Measurements from ENCODE around the gene TIMM21.

DNA sequence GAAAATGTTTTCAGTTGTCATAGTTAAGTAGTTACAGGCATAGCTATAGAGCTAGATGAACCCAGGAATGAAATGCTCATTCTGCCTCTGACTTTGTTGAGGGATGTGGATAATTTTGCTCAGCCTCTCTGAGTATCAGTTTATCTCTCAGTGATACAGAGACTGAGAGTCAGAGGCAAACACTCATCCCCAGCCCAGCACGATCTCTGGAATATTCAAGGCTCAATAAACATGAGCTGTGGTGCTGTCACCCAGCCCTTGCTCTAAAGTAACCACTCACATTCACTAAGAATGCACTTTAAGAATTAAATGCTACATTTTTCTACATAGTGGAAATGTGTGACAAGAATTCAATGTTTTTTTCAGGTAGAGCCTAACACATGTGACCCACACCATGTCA, 30.6 kb downstream of the TIMM21 start:
- no peak for TF ChIP-seq EP300 (IDR thresholded peaks at IDR 0.05; ENCODE audit: low read length)
- TF ChIP-seq KLF6 (CRISPR knock-in tag; IDR thresholded peaks at IDR 0.05; ENCODE audit: borderline replicate concordance), result no peak
- TF ChIP-seq, protein P1, sequence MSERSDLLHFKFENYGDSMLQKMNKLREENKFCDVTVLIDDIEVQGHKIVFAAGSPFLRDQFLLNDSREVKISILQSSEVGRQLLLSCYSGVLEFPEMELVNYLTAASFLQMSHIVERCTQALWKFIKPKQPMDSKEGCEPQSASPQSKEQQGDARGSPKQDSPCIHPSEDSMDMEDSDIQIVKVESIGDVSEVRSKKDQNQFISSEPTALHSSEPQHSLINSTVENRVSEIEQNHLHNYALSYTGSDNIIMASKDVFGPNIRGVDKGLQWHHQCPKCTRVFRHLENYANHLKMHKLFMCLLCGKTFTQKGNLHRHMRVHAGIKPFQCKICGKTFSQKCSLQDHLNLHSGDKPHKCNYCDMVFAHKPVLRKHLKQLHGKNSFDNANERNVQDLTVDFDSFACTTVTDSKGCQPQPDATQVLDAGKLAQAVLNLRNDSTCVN (CRISPR knock-in tag; IDR thresholded peaks at IDR 0.05), result no peak
- TF ChIP-seq BHLHE40 (IDR thresholded peaks at IDR 0.05; ENCODE audit: low read length), result no peak
- no peak for TF ChIP-seq KLF1 (tag; IDR thresholded peaks at IDR 0.05)
- TF ChIP-seq, protein P2, sequence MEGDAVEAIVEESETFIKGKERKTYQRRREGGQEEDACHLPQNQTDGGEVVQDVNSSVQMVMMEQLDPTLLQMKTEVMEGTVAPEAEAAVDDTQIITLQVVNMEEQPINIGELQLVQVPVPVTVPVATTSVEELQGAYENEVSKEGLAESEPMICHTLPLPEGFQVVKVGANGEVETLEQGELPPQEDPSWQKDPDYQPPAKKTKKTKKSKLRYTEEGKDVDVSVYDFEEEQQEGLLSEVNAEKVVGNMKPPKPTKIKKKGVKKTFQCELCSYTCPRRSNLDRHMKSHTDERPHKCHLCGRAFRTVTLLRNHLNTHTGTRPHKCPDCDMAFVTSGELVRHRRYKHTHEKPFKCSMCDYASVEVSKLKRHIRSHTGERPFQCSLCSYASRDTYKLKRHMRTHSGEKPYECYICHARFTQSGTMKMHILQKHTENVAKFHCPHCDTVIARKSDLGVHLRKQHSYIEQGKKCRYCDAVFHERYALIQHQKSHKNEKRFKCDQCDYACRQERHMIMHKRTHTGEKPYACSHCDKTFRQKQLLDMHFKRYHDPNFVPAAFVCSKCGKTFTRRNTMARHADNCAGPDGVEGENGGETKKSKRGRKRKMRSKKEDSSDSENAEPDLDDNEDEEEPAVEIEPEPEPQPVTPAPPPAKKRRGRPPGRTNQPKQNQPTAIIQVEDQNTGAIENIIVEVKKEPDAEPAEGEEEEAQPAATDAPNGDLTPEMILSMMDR (IDR thresholded peaks at IDR 0.05 in 2 of 3, conservative IDR thresholded peaks at IDR 0.05 in 1 of 3; ENCODE audit: insufficient read depth in 2 of 3, low read depth in 1 of 3, low read length in 3 of 3), result no peak
- TF ChIP-seq NR1H2 (CRISPR knock-in tag; IDR thresholded peaks at IDR 0.05), result no peak
- TF ChIP-seq, protein P3, sequence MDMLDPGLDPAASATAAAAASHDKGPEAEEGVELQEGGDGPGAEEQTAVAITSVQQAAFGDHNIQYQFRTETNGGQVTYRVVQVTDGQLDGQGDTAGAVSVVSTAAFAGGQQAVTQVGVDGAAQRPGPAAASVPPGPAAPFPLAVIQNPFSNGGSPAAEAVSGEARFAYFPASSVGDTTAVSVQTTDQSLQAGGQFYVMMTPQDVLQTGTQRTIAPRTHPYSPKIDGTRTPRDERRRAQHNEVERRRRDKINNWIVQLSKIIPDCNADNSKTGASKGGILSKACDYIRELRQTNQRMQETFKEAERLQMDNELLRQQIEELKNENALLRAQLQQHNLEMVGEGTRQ (CRISPR knock-in tag; IDR thresholded peaks at IDR 0.05), result no peak

Measured in K562 (cell line).